Mononuclear cell (primary cell): Measurements from ENCODE around the gene CDT1. TPM values are rescaled to one million over a fixed set of nuclear protein-coding genes. Genes with fewer than 3 reads are reported as not detected.
"Not testable (repeated sequence)": the region's sequence is repeated elsewhere in the genome, so short reads cannot be mapped to it uniquely, and the experiment has no call there.

Experiments
- H3K27me3 ChIP-seq: 2 replicates; pipeline ENCODE4 v1.6.0; 2011; ENCODE audit warnings: low read length, control low read depth; ENCODE audit not compliant: insufficient read depth
- H3K4me1 ChIP-seq: 2 replicates; pipeline ENCODE4 v1.5.1; 2011; ENCODE audit warnings: mild to moderate bottlenecking, low read length, control low read depth; ENCODE audit not compliant: insufficient read depth
- H3K4me3 ChIP-seq: 2 replicates; pipeline ENCODE4 v1.5.1; 2011; ENCODE audit warnings: mild to moderate bottlenecking, low read length, moderate library complexity
- H3K9me3 ChIP-seq: 2 replicates; pipeline ENCODE4 v1.5.1; 2011; ENCODE audit warnings: low read depth, mild to moderate bottlenecking, control low read depth, low read length
- total RNA-seq: library from RNA; depleted of rRNA; stranded (reverse); fragments of >200 nt; gene quantifications from one replicate; pipeline ENCODE4 v1.2.3, GENCODE V29; 2012

CDT1 gene
- total RNA-seq, 1 donor, result 0.42 TPM

DNA sequence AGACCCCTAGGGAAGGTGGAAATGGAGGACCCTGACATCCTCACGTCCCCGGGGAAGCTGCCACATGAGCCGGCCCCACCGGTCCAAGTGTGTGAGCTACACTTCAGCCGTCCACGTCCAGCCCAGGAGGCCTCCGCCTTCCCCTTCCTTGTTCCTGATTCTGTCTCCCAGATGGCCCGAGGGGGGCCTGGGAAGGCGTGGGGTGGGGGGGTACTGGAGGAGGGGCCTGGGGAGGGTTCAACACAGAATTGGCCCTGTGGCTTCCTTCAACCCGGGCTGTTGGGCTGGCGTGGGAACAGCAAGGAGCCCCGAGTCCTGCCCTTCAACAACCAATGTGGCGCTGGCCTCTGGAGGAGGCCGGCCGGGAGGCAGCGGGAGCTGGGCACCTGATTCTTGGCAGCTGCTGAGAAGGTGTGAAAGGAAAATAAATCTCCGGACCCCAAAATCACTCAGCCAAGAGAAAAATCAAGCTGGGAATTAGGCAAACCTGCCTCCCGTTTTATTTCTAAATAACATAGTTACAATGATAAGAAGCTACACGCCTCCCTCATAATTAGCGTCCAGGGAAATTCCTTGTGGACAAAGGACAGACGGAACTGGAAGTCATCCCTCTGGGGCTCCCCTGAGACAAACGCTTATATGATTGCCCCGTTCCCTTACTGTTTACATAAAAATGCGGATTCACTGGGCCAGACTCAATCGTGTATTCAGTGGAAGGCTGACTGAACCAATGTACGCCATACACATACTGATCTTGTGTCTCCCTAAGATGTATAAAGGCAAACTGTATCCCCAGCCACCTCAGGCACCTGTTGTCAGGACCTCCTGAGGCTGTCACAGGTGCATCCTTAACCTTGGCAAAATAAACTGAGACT is 9.9 kb downstream of the CDT1 start:
- Histone ChIP-seq H3K27me3 (no peaks in the 10 kb centered on the region), H3K9me3 (no peaks in the 10 kb centered on the region), H3K4me3 (no peak overlapping the region), H3K4me1 (peaks cover 34% of the 10 kb centered on the region)

DNA sequence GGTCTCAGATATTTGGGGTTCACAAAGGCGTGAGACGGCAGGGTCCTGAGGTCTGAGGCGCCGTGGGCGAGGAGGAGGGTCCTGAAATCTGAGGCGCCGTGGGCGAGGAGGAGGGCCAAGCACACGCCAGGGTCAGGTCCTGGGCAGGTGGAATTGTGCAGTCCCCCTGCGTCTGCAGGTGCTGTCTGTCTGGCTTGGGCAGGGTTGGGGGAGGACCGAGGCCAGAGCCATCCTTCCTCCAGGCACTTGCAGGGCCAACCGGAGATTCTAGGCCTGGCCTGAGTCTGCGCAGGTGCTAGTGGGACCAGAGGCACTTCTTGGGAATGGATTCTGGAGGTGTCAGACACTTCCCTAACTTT is 10.5 kb downstream of the CDT1 start:
- Histone ChIP-seq H3K27me3 (no peaks in the 10 kb centered on the region), H3K9me3 (no peaks in the 10 kb centered on the region), H3K4me1 (peaks cover 34% of the 10 kb centered on the region), H3K4me3 (no peak overlapping the region)

DNA sequence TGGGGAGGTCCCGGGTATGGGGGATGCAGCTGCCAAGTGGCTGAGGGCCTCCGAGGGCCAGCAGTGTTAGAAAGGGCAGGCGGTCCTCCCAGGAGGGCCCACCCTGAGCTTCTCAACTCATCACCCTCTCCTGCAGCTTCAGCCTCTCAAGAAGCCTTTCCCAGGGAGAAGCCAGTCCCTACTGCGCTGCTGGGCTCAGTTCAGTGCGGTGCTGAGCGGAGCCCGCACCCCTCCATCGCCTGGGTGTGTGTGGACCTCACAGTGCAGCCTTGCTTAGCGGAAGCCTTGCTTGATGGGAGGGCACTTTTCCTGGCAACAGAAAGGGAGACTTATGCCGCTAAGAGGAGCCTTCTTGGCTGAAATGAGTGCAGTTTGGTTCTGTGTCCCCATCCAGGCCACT is 11.6 kb downstream of the CDT1 start:
- H3K4me1 ChIP-seq, result peaks cover 26% of the 10 kb centered on the region
- H3K27me3 ChIP-seq, result no peaks in the 10 kb centered on the region
- no peak overlapping the region for H3K4me3 ChIP-seq
- H3K9me3 ChIP-seq, result no peaks in the 10 kb centered on the region

DNA sequence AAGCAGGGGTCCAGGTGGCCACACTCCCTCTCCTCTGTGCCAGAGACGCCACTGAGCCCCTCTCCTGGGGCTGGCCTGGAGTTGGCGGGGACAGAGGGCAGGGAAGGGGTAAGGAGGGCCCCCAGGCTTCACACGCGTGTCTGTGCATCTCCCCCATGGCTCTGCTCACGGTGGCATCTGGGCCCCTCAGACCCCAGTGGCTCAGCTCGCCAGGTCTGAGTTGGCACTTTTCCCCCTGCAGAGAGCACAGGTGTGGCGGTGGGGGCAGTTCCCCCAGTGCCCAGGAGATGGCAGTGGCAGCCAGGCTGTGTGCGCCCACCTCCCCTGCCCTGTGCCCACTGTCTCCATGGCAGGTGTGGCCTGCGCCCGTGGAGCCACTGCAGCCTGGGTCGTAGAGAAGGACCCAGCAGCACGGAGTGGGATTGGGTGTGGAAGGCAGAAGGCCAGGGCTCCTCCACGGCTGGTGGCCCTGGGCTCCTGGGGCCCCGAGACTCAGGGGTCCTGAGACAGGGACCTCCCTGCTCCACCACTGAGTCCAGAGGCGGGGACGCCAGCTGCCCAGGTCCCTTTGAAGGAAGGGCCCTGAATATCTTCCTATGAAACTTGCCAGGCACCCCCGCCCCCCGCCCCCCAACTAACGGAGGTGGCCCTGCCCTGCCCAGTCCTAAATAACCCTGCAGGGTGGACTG is 12.5 kb downstream of the CDT1 start:
- no peaks in the 10 kb centered on the region for H3K9me3 ChIP-seq
- H3K4me3 ChIP-seq, result no peak overlapping the region
- peaks cover 18% of the 10 kb centered on the region for H3K4me1 ChIP-seq
- H3K27me3 ChIP-seq, result no peaks in the 10 kb centered on the region

DNA sequence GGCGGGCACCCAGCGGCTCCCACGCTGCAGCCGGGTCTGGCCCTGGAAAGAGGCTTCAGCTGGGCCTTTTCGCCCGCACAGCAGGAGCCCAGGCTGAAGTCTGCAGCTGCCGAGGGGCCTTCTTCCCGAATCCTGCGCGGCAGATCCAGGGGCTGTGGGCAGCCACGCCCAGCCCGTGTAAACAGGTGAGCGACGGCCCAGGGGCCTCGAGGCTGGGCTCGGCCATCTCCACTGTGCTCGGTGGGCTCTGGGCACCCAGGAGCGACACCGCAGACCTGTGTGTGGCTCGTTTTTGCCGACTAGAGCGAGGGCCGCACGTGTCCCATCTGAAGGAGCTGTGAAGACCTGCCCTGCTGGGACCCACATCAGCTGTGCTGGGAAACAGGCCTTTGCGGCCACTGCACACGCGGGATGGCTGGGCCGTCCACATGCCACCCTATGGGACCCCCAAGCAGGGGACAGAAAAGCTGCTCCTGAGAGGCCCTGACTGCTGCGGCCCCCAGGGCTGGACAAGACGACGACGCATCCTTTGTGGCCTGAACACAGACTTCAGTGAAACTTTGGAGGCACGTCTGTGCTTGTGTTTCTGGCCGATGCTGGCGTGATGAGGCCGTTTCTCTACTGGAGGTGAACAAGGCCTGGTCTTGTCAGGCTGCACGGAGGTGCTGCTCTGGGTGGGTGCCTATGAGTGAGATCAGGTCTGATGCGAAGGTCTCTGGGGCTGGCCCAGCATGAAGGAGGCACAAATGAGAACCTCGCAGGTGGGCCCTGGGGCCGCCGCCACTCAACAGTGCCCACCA is 13.3 kb downstream of the CDT1 start:
- Histone ChIP-seq H3K9me3 (no peaks in the 10 kb centered on the region), H3K27me3 (no peaks in the 10 kb centered on the region), H3K4me1 (peaks cover 13% of the 10 kb centered on the region), H3K4me3 (no peak overlapping the region)

DNA sequence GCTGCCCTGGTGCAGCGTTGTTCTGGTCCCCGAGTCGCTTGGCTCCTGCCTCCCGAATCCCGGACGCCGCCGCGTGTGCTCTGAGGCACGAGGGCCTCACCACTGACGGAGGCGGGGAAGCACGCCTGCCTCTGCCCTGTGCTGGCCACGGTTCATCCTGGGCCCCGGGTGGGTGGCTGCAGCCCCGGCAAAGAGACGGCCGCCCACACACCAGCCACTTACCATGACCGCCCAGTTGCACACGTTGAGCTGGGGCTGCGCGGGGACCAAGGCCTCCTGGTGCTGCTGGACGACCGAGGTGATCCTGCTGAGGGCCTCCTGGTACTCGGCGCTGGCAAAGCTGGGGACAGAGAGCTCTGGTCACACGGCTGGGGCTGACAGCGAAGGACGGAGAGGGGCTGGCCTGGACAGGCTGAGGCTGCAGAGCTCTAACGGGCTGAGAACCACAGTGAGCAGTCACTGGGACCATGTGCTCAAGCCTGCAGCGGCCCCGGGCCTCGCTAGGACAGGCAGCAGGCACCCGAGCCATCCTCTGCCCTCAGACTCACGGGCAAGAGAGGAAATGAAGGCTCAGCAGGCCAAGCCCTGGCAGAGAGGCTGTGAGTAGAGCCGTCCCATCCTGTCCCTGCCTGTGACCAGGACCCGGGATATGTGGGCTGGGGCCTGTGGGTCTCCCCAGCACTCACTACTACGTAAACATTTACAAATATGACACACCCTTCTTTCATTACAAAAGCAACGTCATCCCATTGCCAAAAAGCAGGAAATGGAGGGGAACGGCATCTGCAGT is 14.4 kb downstream of the CDT1 start:
- H3K27me3 ChIP-seq, result no peaks in the 10 kb centered on the region
- peaks cover 2% of the 10 kb centered on the region for H3K4me1 ChIP-seq
- no peak overlapping the region for H3K4me3 ChIP-seq
- no peaks in the 10 kb centered on the region for H3K9me3 ChIP-seq

DNA sequence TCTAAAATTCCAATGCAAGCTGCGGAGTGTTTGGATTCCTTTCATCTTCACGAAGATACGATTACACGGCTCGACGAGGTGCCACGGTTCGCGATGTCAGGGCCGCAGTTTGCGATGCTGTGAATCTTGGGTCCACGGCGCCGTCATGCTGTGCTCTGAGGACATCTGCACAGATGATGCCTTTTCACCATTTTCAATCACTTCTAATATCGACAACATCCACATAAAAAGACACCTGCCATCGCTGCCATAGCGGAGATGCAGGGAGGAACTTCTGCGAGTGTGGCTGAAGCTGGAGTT is 14.9 kb downstream of the CDT1 start:
- Histone ChIP-seq H3K27me3 (no peaks in the 10 kb centered on the region), H3K4me1 (no peaks in the 10 kb centered on the region), H3K4me3 (no peak overlapping the region), H3K9me3 (no peaks in the 10 kb centered on the region)

DNA sequence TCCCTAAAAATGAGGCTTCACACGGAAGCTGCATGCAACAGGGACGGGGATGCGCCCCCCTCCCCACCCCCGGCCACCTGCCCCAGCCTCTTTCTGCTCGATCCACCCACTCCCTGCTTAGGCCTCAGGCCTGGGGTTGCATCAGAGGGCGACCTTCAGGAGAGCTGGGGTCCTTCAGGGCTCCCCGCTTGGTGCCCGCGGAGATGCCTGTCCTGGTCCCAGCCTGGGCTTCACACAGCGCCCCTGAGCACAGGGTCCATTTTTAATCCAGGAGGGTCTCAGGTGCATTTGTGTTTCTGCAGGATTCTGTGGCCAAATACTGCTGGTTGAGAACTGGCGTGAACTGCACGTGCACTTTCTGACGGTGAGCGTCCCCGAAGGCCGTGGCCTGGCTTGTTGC is 15.5 kb downstream of the CDT1 start:
- no peaks in the 10 kb centered on the region for H3K27me3 ChIP-seq
- H3K4me1 ChIP-seq, result no peaks in the 10 kb centered on the region
- H3K9me3 ChIP-seq, result no peaks in the 10 kb centered on the region
- H3K4me3 ChIP-seq, result no peak overlapping the region

DNA sequence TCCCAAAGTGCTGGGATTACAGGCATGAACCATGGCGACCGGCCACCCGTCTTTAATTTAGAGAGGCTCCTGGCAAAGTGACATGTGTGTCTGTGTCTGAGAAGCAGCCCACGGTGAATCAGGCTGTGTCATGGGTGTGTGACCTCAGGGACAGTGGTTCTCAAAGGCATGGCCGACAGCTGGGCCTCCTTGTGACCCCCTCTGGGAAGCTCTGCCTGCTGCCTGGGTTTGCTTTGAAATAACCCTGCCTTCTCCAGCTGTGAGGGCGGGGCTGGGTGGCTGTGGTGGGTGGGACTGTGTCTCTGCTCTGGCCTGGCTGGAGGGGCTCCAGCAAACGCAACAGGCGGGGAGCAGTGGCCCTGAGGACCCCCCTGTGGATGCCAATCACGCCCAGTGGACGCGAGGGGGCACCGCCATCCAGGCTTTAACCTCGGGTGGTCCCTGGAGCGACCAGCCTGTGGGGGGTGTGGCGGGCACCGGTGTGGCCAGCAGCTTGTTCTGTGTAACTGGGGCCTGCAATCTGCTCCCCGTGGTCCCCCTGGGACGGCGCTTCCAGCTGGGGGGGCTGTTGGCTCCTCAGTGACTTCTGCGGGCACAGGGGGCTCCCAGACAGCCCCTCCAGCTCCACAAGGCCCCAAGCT is 16.9 kb downstream of the CDT1 start:
- H3K9me3 ChIP-seq, result no peaks in the 10 kb centered on the region
- no peaks in the 10 kb centered on the region for H3K27me3 ChIP-seq
- no peaks in the 10 kb centered on the region for H3K4me1 ChIP-seq
- H3K4me3 ChIP-seq, result no peak overlapping the region

DNA sequence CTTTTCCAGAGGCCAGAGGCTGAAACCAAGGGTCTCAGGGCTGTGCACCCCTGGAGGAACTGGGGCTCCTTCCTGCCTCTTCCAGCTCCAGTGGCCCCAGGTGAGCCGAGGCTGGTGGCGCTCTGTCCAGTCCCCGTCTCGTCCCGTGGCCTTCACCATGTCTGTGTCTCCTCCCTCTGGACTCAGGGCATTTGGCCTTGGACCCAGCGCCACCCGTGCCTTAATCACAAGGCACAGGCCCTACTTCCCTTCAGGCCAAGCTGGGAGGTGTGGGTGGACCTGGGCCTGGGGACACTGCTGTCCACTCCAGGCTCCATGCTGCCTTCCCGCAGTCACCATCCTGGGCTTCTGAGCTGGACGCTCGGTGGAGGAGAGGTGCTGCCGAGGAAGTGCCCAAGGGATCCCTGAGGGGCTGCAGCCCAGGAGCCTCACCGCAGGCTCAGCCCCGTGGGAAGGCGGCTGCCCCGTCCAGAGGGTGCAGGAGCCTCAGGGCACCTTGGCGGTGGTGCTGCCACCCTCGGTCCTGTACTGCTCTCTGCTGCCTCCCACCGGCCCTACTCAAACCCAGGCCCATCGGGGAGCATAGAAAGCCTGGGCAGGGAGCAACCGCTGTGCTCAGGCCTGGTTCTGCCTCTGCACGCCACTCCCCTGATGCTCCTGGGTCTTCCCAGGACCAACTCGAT is 17.7 kb downstream of the CDT1 start:
- Histone ChIP-seq H3K27me3 (no peaks in the 10 kb centered on the region), H3K4me3 (no peak overlapping the region), H3K9me3 (no peaks in the 10 kb centered on the region), H3K4me1 (no peaks in the 10 kb centered on the region)

DNA sequence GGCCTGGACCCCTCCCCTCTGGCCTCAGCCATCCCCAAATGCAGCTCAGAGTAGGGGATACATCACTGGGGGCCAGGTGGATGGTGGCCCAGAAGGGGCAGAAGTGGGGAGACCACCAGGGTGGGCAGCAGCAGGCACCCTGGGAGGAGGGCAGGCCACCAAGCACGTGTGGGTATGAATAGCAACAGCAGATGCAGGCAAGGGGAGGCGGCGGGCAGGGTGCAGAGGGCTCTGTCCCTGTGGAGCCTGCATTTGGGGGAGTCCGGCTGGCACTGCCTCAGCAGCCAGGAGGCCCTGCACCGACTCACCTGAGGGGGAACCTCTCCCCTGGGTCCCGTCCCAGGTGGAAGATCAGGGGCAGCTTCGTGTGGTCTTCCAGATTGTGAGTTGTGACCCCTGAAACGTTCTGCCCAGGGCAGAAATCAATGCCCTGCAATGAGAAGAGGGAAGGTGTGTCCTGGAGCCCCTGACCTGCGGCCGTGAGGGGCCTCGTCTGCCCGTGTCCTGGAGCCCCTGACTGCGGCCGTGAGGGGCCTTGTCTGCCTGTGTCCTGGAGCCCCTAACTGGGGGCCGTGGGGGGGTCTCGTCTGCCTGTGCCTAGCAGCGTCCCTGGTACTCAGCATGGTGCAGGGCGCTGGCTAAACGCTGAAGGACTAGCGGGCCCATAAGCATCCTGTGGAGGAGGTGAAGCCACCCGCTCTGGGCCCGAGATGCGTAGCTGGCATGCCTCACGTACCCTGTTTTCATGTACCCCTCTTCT is 18.9 kb downstream of the CDT1 start:
- Histone ChIP-seq H3K4me1 (no peaks in the 10 kb centered on the region), H3K27me3 (no peaks in the 10 kb centered on the region), H3K9me3 (no peaks in the 10 kb centered on the region), H3K4me3 (no peak overlapping the region)

DNA sequence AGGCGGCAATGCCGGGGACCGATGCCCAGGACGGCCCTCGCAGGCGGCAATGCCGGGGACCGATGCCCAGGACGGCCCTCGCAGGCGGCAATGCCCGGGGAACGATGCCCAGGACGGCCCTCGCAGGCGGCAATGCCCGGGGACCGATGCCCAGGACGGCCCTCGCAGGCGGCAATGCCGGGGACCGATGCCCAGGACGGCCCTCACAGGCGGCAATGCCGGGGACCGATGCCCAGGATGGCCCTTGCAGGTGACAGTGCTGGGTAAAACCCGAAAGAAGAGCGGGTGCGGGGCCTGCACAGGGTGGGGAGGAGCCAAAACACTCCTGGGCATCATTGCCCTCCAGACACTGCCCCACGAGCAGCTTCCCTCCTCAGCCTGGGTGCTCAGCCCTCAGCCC is 20.1 kb downstream of the CDT1 start:
- H3K4me1 ChIP-seq, H3K27me3 ChIP-seq, H3K9me3 ChIP-seq, H3K4me3 ChIP-seq: not testable (repeated sequence)

DNA sequence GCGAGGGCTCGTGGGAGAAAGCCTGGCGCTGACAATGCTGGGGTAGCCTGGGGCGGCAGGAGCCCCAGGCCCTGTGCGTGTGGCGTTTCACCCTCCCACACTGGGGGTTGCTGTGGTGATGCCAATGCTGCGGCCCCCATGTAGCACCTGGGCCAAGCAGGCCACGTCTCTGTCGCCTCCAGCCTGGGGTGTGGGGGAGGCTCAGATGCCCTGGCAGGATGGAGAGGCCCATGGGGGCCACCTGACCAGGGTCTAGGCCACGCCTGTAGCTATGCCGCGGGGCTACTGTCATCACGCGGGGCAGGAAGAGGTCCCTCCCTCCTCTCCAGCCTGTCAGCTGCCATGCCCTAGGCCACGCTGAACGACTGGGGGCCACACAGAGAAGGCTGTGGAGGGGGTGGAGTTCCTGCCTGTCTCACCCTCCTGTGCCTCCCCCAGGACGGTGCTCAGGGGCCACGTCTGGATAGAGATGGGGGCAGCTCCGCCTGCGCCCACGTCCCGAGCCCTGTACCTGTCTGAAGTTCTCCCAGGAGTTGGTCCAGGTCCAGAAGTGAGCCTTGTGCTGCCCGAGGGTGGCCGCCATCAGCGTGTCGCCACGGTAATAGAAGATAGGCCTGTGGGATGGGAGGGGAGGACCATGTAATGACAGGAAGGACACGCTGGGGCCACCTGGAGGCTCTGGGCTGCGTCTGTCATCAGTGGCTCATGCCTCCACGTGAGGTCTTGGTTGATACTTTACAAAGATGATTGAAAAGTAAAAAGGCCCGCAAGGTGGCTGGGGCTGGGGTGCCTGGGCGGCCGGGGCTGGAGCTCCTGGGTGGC is 20.9 kb downstream of the CDT1 start:
- no peaks in the 10 kb centered on the region for H3K4me1 ChIP-seq
- H3K27me3 ChIP-seq, result no peaks in the 10 kb centered on the region
- no peaks in the 10 kb centered on the region for H3K9me3 ChIP-seq
- H3K4me3 ChIP-seq, result no peak overlapping the region
